ENCODE measurements around the gene INTS11. TPM values are rescaled to one million over a fixed set of nuclear protein-coding genes. Genes with fewer than 3 reads are reported as not detected.

The INTS11 gene
- total and polyA plus RNA-seq, 4 donors, result 26.3 to 40.5 (median 34.5) TPM

DNA sequence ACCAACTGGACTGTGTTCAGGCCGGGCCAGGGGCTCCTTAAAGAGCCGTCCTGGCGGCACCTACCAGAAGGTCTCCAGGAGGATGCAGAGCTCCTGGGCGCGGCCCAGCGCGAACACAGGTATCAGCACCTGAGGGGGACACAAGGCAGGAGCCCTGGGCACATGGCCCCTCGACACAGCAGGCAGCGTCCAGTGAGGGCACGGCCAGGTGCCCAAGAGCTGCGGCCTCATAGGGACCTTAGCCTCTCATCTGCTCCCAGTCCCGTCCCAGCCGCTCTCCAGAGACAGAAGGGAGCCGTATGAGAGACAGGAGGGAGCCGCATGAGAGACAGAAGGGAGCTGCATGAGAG is 10.2 kb downstream of the INTS11 start:
- H3K27me3 ChIP-seq (ENCODE audit: control insufficient read depth in 4 of 4, insufficient read depth in 4 of 4, low read length in 3 of 4), result no peaks in the 10 kb centered on the region
- no peaks in the 10 kb centered on the region for H3K9me3 ChIP-seq (ENCODE audit: control insufficient read depth in 4 of 4, low read length in 3 of 4)
- H3K27ac ChIP-seq (ENCODE audit: low read depth in 1 of 2, low read length in 2 of 2), result no peak overlapping the region
- peaks cover 3 to 39% (median 19%) of the 10 kb centered on the region in 4 donors for H3K36me3 ChIP-seq (ENCODE audit: control insufficient read depth in 4 of 4, insufficient read depth in 3 of 4, low read depth in 1 of 4, low read length in 3 of 4)
- no peak overlapping the region for H3K9ac ChIP-seq (ENCODE audit: low read depth in 1 of 2, low read length in 2 of 2)
- 96% methylated on average over 15 of the region's 15 CpGs for WGBS
- H3K4me1 ChIP-seq (ENCODE audit: control insufficient read depth in 4 of 4, insufficient read depth in 4 of 4, low read length in 3 of 4), result peaks cover 5 to 10% (median 7%) of the 10 kb centered on the region in 4 donors
- no peak for DNase-seq (ENCODE audit: low spot score)
- TF ChIP-seq HNF4A (conservative IDR thresholded peaks at IDR 0.05), result no peak
- no peak for TF ChIP-seq GABPA (IDR thresholded peaks at IDR 0.05 in 1 of 2, conservative IDR thresholded peaks at IDR 0.05 in 1 of 2)
- TF ChIP-seq, protein P1, sequence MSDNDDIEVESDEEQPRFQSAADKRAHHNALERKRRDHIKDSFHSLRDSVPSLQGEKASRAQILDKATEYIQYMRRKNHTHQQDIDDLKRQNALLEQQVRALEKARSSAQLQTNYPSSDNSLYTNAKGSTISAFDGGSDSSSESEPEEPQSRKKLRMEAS (IDR thresholded peaks at IDR 0.05), result no peak
- TF ChIP-seq, protein P2, sequence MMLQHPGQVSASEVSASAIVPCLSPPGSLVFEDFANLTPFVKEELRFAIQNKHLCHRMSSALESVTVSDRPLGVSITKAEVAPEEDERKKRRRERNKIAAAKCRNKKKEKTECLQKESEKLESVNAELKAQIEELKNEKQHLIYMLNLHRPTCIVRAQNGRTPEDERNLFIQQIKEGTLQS (IDR thresholded peaks at IDR 0.05), result no peak
- no peak for TF ChIP-seq TAF1 (conservative IDR thresholded peaks at IDR 0.05)
- TF ChIP-seq SP1 (IDR thresholded peaks at IDR 0.05), result no peak
- TF ChIP-seq, protein P3, sequence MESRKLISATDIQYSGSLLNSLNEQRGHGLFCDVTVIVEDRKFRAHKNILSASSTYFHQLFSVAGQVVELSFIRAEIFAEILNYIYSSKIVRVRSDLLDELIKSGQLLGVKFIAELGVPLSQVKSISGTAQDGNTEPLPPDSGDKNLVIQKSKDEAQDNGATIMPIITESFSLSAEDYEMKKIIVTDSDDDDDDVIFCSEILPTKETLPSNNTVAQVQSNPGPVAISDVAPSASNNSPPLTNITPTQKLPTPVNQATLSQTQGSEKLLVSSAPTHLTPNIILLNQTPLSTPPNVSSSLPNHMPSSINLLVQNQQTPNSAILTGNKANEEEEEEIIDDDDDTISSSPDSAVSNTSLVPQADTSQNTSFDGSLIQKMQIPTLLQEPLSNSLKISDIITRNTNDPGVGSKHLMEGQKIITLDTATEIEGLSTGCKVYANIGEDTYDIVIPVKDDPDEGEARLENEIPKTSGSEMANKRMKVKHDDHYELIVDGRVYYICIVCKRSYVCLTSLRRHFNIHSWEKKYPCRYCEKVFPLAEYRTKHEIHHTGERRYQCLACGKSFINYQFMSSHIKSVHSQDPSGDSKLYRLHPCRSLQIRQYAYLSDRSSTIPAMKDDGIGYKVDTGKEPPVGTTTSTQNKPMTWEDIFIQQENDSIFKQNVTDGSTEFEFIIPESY (IDR thresholded peaks at IDR 0.05), result no peak
- TF ChIP-seq FOXA2 (IDR thresholded peaks at IDR 0.05), result no peak
- H3K4me3 ChIP-seq (ENCODE audit: low read depth in 1 of 3, low read length in 3 of 3), result no peak overlapping the region

DNA sequence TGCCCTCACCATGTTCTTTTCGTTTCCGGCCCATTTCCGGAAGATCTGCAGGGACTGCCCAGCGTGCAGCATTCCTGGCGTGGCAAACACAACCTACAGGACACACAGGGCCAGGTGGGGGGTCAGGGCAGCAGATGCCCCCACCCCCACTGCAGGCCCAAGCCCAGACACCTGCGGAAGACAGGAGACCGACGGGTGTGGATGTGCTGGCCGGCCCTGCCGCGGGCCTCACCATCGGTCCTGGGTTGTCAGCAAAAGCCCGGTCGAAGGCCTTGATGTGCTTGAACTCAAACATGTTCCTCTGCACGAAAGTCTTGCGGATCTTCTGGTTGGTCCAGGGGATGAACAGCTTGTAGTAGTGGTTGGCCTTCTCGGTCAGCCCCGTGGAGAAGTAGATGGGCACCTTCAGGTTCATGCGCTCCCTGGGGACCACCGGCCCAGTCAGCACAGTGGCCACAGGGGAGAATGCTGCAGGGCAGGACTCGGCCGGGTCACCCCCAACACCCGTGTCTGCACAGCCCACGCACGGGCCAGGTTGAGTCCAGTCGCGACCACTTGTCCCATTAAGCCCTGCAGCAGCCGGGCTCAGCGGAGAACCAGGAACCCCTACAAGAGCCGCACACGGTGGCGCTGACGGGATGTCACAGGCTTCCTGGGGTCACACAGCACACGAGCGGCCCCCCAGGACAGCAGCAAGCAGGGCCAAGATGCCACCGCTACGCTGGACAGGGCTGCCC is 10.8 kb downstream of the INTS11 start:
- H3K27me3 ChIP-seq (ENCODE audit: control insufficient read depth in 4 of 4, insufficient read depth in 4 of 4, low read length in 3 of 4), result no peaks in the 10 kb centered on the region
- peaks cover 6 to 14% (median 10%) of the 10 kb centered on the region in 4 donors for H3K4me1 ChIP-seq (ENCODE audit: control insufficient read depth in 4 of 4, insufficient read depth in 4 of 4, low read length in 3 of 4)
- H3K9me3 ChIP-seq (ENCODE audit: control insufficient read depth in 4 of 4, low read length in 3 of 4), result no peaks in the 10 kb centered on the region
- no peak overlapping the region for H3K4me3 ChIP-seq (ENCODE audit: low read depth in 1 of 3, low read length in 3 of 3)
- H3K36me3 ChIP-seq (ENCODE audit: control insufficient read depth in 4 of 4, insufficient read depth in 3 of 4, low read depth in 1 of 4, low read length in 3 of 4), result peaks cover 3 to 38% (median 19%) of the 10 kb centered on the region in 4 donors
- no peak for DNase-seq (ENCODE audit: low spot score)
- no peak overlapping the region for H3K9ac ChIP-seq (ENCODE audit: low read depth in 1 of 2, low read length in 2 of 2)
- WGBS, result 92% methylated on average over 37 of the region's 37 CpGs
- H3K27ac ChIP-seq (ENCODE audit: low read depth in 1 of 2, low read length in 2 of 2), result no peak overlapping the region
- no peak for TF ChIP-seq RAD21 (IDR thresholded peaks at IDR 0.05)
- TF ChIP-seq NR2F2 (IDR thresholded peaks at IDR 0.05), result no peak
- TF ChIP-seq, protein P3 (IDR thresholded peaks at IDR 0.05), result no peak
- no peak for TF ChIP-seq GABPA (IDR thresholded peaks at IDR 0.05 in 1 of 2, conservative IDR thresholded peaks at IDR 0.05 in 1 of 2)
- no peak for TF ChIP-seq JUND (IDR thresholded peaks at IDR 0.05)
- no peak for TF ChIP-seq FOXA2 (IDR thresholded peaks at IDR 0.05)
- TF ChIP-seq, protein P1 (IDR thresholded peaks at IDR 0.05), result no peak
- TF ChIP-seq TAF1 (conservative IDR thresholded peaks at IDR 0.05), result no peak
- TF ChIP-seq, protein P2 (IDR thresholded peaks at IDR 0.05), result no peak
- no peak for TF ChIP-seq EGR1 (IDR thresholded peaks at IDR 0.05; ENCODE audit: low read depth in 2 of 2)
- TF ChIP-seq HNF4A (conservative IDR thresholded peaks at IDR 0.05), result no peak
- TF ChIP-seq HNF4G (IDR thresholded peaks at IDR 0.05), result no peak
- no peak for TF ChIP-seq FOXA1 (IDR thresholded peaks at IDR 0.05)
- no peak for TF ChIP-seq SP1 (IDR thresholded peaks at IDR 0.05)
- TF ChIP-seq, protein P4, sequence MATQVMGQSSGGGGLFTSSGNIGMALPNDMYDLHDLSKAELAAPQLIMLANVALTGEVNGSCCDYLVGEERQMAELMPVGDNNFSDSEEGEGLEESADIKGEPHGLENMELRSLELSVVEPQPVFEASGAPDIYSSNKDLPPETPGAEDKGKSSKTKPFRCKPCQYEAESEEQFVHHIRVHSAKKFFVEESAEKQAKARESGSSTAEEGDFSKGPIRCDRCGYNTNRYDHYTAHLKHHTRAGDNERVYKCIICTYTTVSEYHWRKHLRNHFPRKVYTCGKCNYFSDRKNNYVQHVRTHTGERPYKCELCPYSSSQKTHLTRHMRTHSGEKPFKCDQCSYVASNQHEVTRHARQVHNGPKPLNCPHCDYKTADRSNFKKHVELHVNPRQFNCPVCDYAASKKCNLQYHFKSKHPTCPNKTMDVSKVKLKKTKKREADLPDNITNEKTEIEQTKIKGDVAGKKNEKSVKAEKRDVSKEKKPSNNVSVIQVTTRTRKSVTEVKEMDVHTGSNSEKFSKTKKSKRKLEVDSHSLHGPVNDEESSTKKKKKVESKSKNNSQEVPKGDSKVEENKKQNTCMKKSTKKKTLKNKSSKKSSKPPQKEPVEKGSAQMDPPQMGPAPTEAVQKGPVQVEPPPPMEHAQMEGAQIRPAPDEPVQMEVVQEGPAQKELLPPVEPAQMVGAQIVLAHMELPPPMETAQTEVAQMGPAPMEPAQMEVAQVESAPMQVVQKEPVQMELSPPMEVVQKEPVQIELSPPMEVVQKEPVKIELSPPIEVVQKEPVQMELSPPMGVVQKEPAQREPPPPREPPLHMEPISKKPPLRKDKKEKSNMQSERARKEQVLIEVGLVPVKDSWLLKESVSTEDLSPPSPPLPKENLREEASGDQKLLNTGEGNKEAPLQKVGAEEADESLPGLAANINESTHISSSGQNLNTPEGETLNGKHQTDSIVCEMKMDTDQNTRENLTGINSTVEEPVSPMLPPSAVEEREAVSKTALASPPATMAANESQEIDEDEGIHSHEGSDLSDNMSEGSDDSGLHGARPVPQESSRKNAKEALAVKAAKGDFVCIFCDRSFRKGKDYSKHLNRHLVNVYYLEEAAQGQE (IDR thresholded peaks at IDR 0.05), result no peak
- TF ChIP-seq, protein P5, sequence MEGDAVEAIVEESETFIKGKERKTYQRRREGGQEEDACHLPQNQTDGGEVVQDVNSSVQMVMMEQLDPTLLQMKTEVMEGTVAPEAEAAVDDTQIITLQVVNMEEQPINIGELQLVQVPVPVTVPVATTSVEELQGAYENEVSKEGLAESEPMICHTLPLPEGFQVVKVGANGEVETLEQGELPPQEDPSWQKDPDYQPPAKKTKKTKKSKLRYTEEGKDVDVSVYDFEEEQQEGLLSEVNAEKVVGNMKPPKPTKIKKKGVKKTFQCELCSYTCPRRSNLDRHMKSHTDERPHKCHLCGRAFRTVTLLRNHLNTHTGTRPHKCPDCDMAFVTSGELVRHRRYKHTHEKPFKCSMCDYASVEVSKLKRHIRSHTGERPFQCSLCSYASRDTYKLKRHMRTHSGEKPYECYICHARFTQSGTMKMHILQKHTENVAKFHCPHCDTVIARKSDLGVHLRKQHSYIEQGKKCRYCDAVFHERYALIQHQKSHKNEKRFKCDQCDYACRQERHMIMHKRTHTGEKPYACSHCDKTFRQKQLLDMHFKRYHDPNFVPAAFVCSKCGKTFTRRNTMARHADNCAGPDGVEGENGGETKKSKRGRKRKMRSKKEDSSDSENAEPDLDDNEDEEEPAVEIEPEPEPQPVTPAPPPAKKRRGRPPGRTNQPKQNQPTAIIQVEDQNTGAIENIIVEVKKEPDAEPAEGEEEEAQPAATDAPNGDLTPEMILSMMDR (IDR thresholded peaks at IDR 0.05; ENCODE audit: low read depth, low read length, missing input control), result no peak
- TF ChIP-seq RXRA (IDR thresholded peaks at IDR 0.05), result no peak
- TF ChIP-seq YY1 (IDR thresholded peaks at IDR 0.05), result no peak

Data from liver (tissue), 9 donors.